ENCODE measurements around the gene METTL6.
"Not testable (repeated sequence)": the region's sequence is repeated elsewhere in the genome, so short reads cannot be mapped to it uniquely, and the experiment has no call there.

The METTL6 gene

DNA sequence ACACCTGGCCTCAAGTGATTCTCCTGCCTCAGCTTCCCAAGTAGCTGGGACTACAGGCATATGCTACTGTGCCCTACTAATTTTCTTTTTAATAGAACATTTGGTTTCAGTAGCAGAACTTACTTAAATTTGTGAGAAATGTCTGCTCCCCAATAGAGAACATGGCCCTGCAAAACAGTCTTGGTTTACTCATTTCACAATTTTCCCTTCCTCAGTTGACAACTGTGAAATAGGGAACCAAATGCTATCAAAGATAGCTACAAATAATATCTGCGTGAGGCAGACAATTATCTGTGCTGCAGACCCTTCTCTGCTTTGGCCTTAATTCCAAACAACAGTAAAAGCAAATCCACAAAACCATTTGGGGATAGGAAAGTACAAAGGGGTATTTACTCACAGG is 22.6 kb downstream of the METTL6 start:
- H3K9me3 Mint-ChIP-seq: no peaks in the 10 kb centered on the region
- H3K4me1 Mint-ChIP-seq: peaks cover 22% of the 10 kb centered on the region
- CTCF ChIA-PET: interaction anchor here (0.7 to 5.1 kb wide), 42 partner anchors 11 to 414 kb away, joined by 3 to 82 read pairs (median 4); no protein-coding TSS in a partner anchor
- H3K27me3 Mint-ChIP-seq: no peaks in the 10 kb centered on the region
- peaks cover 1% of the 10 kb centered on the region for H3K36me3 Mint-ChIP-seq
- DNase-seq: no peak
- no peak overlapping the region for H3K27ac Mint-ChIP-seq
- no peak overlapping the region for H3K4me3 Mint-ChIP-seq

DNA sequence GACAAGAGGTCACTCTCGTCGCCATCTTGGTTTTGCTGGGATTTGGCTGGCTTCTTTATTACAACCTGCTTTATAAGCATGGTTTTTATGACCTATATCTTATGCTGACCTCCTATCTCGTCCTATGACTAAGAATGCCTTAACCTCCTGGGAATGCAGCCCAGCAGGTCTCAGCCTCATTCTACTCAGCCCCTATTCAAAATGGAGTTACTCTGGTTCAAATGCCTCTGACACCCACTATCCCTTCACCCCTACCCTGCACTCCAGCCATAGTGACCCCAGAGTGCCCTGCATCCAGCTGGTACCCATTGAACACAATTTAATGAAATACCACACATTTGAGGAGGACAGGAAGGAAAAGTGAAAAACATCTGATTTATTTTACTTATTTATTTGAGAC is 23.4 kb downstream of the METTL6 start:
- Mint-ChIP-seq H3K4me1 (peaks cover 30% of the 10 kb centered on the region), H3K27me3 (no peaks in the 10 kb centered on the region), H3K4me3 (no peak overlapping the region), H3K9me3 (no peaks in the 10 kb centered on the region), H3K36me3 (no peaks in the 10 kb centered on the region), H3K27ac (no peak overlapping the region)
- no peak for DNase-seq
- CTCF ChIA-PET: interaction anchor here (0.9 to 5.1 kb wide), 6 partner anchors 16 to 295 kb away, joined by 3 to 82 read pairs (median 10); no protein-coding TSS in a partner anchor

DNA sequence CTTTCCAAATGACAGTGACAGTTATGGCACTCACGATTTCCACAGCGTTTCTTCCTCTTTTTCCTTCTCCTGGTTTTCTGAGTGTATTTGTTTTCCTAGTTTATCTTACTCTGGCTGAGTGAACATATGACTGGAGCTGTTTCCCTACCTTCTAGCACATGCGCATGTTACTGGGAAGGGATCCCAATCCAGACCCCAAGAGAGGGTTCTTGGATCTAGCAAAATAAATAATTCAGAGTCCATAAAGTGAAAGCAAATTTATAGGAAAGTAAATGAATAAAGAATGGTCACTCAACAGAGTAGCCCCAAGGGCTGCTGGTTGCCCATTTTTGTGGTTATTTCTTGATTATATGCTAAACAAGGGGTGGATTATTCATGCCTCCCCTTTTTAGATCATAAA is 23.8 kb downstream of the METTL6 start:
- CTCF ChIA-PET: interaction anchor here (1.1 to 5.1 kb wide), 6 partner anchors 24 to 295 kb away, joined by 3 to 82 read pairs (median 6); no protein-coding TSS in a partner anchor
- no peak overlapping the region for H3K27ac Mint-ChIP-seq
- H3K27me3 Mint-ChIP-seq: no peaks in the 10 kb centered on the region
- no peak for DNase-seq
- H3K36me3 Mint-ChIP-seq: no peaks in the 10 kb centered on the region
- peaks cover 30% of the 10 kb centered on the region for H3K4me1 Mint-ChIP-seq
- no peaks in the 10 kb centered on the region for H3K9me3 Mint-ChIP-seq
- no peak overlapping the region for H3K4me3 Mint-ChIP-seq

DNA sequence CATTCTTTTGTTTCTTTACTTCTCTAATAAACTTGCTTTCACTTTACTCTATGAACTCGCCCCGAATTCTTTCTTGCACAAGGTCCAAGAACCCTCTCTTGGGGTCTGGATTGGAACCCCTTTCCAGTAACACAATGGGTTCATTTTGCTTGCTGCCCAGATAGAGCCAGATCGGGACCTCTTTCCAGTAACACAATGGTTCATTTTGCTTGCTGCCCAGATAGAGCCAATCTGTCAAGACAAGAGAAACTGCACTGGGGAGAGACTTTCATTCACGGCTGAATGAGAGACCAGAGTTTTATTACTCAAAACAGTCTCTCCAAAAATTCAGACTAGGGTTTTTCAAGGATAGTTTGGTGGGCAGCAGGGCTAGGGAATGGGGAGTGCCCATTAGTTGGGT is 25.4 kb downstream of the METTL6 start:
- H3K4me3 Mint-ChIP-seq: no peak overlapping the region
- no peak for DNase-seq
- H3K4me1 Mint-ChIP-seq: peaks cover 34% of the 10 kb centered on the region
- H3K36me3 Mint-ChIP-seq: peaks cover 3% of the 10 kb centered on the region
- H3K9me3 Mint-ChIP-seq: peaks cover 4% of the 10 kb centered on the region
- no peak overlapping the region for H3K27ac Mint-ChIP-seq
- H3K27me3 Mint-ChIP-seq: peaks cover 2% of the 10 kb centered on the region
- CTCF ChIA-PET: interaction anchor here (1.2 to 4.2 kb wide), 3 partner anchors 22 to 293 kb away, joined by 3 to 82 read pairs (median 7); no protein-coding TSS in a partner anchor

DNA sequence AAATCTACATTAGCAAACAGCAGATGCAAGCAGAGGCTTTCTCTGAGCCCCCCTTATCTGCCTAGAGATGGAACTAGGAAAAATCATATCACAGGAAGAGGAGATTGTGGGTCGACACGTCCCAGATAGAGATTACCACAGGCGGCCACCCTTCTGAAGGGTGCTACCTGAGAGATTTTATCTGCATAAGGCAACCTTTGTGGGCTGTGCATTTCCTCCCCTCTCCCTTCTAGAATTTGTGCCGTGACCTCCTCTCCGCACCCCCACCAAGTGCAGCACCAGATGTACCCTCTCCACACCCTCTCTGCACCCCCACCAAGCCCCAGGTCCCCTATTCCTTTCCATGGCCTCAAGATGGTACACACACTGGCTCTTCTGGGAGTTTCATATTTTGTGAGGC is 27.4 kb downstream of the METTL6 start:
- DNase-seq: peak; percentile 42
- Mint-ChIP-seq H3K9me3 (peaks cover 4% of the 10 kb centered on the region), H3K36me3 (peaks cover 7% of the 10 kb centered on the region), H3K4me3 (no peak overlapping the region), H3K27ac (peak overlapping the region; percentile 7), H3K4me1 (peaks cover 34% of the 10 kb centered on the region), H3K27me3 (peaks cover 13% of the 10 kb centered on the region)
- CTCF ChIA-PET: interaction anchor here (1.0 kb wide), 1 partner anchor 132 kb away, joined by 5 read pairs; no protein-coding TSS in a partner anchor

DNA sequence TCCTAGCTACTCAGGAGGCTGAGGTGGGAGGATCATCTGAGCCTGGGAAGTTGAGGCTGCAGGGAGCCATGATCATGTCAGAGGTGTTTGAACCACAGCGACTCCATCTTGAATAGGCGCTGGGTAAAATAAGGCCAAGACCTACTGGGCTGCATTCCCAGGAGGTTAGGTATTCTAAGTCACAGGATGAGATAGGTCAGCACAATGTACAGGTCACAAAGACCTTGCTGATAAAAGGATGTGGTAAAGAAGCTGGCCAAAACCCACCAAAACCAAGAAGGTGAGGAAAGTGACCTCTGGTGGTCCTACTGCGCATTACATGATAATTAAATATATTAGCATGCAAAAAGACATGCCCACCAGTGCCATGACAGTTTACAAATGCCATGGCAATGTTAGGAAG is 28.6 kb downstream of the METTL6 start:
- H3K36me3 Mint-ChIP-seq, CTCF ChIA-PET, H3K9me3 Mint-ChIP-seq, DNase-seq, H3K4me3 Mint-ChIP-seq, H3K27ac Mint-ChIP-seq: not testable (repeated sequence)
- H3K27me3 Mint-ChIP-seq: peaks cover 13% of the 10 kb centered on the region
- peaks cover 34% of the 10 kb centered on the region for H3K4me1 Mint-ChIP-seq

DNA sequence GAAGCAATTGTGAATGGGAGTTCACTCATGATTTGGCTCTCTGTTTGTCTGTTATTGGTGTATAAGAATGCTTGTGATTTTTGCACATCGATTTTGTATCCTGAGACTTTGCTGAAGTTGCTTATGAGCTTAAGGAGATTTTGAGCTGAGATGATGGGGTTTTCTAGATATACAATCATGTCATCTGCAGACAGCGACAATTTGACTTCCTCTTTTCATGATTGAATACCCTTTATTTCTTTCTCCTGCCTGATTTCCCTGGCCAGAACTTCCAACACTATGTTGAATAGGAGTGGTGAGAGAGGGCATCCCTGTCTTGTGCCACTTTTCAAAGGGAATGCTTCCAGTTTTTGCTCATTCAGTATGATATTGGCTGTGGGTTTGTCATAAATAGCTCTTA is 34.1 kb downstream of the METTL6 start:
- H3K4me3 Mint-ChIP-seq, H3K27ac Mint-ChIP-seq, H3K36me3 Mint-ChIP-seq, H3K9me3 Mint-ChIP-seq, H3K4me1 Mint-ChIP-seq, DNase-seq, CTCF ChIA-PET: not testable (repeated sequence)
- peaks cover 13% of the 10 kb centered on the region for H3K27me3 Mint-ChIP-seq

DNA sequence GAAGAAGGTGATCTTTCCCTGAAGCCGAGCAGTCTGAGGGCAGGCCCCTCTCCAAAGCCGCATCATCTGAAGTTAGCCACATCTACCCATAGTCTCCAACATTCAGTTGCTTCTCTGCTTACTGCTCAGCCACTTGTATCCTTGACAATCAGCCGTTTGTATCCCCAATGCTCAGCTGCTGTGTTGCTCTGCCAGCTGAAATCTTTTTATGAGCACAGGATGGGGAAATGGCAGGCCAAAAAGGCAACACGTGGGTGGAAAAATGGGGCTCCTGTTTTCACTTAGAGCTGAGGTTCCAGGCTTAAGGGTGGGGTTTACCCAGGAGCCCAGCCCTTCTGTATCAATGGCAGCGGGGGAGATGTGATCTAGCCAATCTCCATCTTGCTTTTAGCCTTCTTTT is 36.3 kb downstream of the METTL6 start:
- no peak overlapping the region for H3K27ac Mint-ChIP-seq
- H3K9me3 Mint-ChIP-seq: no peaks in the 10 kb centered on the region
- H3K27me3 Mint-ChIP-seq: peaks cover 2% of the 10 kb centered on the region
- peaks cover 2% of the 10 kb centered on the region for H3K36me3 Mint-ChIP-seq
- peaks cover 11% of the 10 kb centered on the region for H3K4me1 Mint-ChIP-seq
- CTCF ChIA-PET: interaction anchor here (0.8 kb wide), 2 partner anchors 102 to 124 kb away, joined by 3 read pairs; no protein-coding TSS in a partner anchor
- H3K4me3 Mint-ChIP-seq: no peak overlapping the region
- no peak for DNase-seq

DNA sequence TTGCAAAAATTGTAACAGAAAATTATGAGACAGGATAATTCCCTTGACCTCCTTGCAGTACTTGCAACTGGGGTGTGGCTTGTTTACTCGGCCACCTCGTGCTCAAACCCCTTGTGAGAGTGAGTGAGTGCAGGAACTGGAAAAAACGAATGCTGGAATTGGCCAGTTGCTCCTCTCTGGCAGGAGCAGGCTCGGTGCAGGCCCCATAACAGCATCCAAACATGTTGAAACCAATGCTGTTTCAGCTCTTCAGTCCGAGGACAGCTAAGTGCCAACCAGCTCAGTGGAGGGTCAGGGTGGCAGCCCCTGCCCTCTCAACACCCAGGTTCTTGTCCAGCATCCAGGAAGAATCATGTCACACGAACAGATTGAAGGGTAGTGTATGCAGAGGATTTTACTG is 36.9 kb downstream of the METTL6 start:
- no peak overlapping the region for H3K4me3 Mint-ChIP-seq
- H3K9me3 Mint-ChIP-seq: no peaks in the 10 kb centered on the region
- DNase-seq: no peak
- H3K36me3 Mint-ChIP-seq: peaks cover 1% of the 10 kb centered on the region
- no peak overlapping the region for H3K27ac Mint-ChIP-seq
- H3K27me3 Mint-ChIP-seq: no peaks in the 10 kb centered on the region
- CTCF ChIA-PET: interaction anchor here (0.8 kb wide), 2 partner anchors 103 to 123 kb away, joined by 3 read pairs; no protein-coding TSS in a partner anchor
- peaks cover 11% of the 10 kb centered on the region for H3K4me1 Mint-ChIP-seq

DNA sequence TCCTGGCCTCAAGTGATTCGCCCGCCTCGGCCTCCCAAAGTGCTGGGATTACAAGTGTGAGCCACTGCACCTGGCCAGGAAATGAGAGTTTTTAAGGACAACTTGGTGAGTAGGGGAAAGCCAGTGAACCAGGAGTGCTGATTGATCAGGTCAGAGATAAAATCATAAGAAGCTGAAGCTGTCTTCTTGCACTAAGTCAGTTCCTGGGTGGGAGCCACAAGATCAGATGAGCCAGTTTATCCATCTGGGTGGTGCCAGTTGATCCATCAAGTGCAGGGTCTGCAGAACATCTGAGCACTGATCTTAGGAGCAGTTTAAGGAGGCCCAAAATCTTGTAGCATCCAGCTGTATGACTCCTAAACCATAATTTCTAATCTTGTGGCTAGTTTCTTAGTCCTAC is 39.0 kb downstream of the METTL6 start:
- CTCF ChIA-PET: interaction anchor here (1.7 to 2.0 kb wide), 2 partner anchors 16 to 120 kb away, joined by 8 to 12 read pairs; no protein-coding TSS in a partner anchor
- not testable (repeated sequence) for H3K27ac Mint-ChIP-seq, H3K27me3 Mint-ChIP-seq, H3K4me3 Mint-ChIP-seq, H3K36me3 Mint-ChIP-seq, H3K9me3 Mint-ChIP-seq, DNase-seq
- H3K4me1 Mint-ChIP-seq: peaks cover 11% of the 10 kb centered on the region

DNA sequence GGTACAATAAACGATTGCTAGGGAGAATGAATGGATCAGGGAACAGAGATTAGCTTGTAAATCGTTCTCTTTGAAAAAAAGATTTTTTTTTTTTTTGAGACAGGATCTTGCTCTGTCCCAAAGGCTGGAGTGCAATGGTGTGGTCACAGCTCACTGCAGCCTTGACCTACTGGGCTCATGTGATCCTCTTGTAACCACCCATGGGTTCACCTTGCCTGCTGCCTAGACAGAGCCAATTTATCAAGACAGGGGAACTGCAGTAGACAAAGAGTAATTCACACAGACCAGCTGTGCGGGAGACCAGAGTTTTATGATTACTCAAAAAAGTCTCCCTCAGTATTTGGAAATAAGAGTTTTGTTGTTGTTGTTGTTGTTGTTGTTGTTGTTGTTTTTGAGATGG is 39.6 kb downstream of the METTL6 start:
- H3K36me3 Mint-ChIP-seq: peaks cover 1% of the 10 kb centered on the region
- CTCF ChIA-PET: interaction anchor here (1.2 to 2.0 kb wide), 3 partner anchors 9 to 120 kb away, joined by 3 to 12 read pairs (median 8); no protein-coding TSS in a partner anchor
- H3K27me3 Mint-ChIP-seq: no peaks in the 10 kb centered on the region
- peaks cover 11% of the 10 kb centered on the region for H3K4me1 Mint-ChIP-seq
- H3K9me3 Mint-ChIP-seq: no peaks in the 10 kb centered on the region
- no peak overlapping the region for H3K4me3 Mint-ChIP-seq
- no peak overlapping the region for H3K27ac Mint-ChIP-seq
- DNase-seq: no peak

DNA sequence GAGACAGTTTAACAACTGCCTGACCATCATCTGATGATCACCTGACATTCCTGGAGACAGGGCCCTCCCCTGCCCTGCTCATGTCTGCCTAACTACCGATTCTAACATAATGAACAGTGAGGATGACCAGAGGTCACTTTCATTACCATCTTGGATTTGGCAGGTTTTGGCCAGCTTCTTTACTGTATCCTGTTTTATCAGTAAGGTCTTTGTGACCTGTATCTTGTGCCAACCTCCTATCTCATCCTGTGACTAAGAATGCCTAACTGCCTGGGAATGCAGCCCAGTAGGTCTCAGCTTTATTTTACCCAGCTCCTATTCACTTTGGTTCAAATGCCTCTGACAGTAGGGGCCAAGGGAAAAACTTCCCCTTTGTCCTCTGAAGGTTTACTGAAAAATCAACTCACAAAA is 40.2 kb downstream of the METTL6 start:
- no peaks in the 10 kb centered on the region for H3K9me3 Mint-ChIP-seq
- no peak overlapping the region for H3K27ac Mint-ChIP-seq
- H3K4me3 Mint-ChIP-seq: no peak overlapping the region
- H3K27me3 Mint-ChIP-seq: no peaks in the 10 kb centered on the region
- peaks cover 1% of the 10 kb centered on the region for H3K36me3 Mint-ChIP-seq
- CTCF ChIA-PET: interaction anchor here (1.0 to 4.2 kb wide), 5 partner anchors 9 to 131 kb away, joined by 3 to 27 read pairs (median 8); no protein-coding TSS in a partner anchor
- peaks cover 11% of the 10 kb centered on the region for H3K4me1 Mint-ChIP-seq
- no peak for DNase-seq

DNA sequence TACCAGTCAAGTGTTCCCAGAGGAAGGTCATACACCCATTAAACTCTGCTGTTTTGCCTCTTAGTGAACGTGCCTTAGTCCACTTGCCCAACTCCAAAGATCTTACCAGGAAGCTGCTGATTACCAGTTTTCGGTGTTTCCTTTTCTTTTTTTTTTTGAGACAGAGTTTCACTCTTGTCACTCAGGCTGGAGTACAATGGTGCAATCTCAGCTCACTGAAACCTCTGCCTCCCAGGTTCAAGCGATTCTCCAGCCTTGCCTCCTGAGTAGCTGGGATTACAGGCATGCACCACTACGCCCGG is 40.7 kb downstream of the METTL6 start:
- not testable (repeated sequence) for H3K27me3 Mint-ChIP-seq, H3K9me3 Mint-ChIP-seq, DNase-seq, H3K27ac Mint-ChIP-seq, H3K36me3 Mint-ChIP-seq, H3K4me3 Mint-ChIP-seq
- CTCF ChIA-PET: interaction anchor here (0.6 to 4.2 kb wide), 3 partner anchors 19 to 131 kb away, joined by 3 to 27 read pairs (median 4); no protein-coding TSS in a partner anchor
- peaks cover 11% of the 10 kb centered on the region for H3K4me1 Mint-ChIP-seq

DNA sequence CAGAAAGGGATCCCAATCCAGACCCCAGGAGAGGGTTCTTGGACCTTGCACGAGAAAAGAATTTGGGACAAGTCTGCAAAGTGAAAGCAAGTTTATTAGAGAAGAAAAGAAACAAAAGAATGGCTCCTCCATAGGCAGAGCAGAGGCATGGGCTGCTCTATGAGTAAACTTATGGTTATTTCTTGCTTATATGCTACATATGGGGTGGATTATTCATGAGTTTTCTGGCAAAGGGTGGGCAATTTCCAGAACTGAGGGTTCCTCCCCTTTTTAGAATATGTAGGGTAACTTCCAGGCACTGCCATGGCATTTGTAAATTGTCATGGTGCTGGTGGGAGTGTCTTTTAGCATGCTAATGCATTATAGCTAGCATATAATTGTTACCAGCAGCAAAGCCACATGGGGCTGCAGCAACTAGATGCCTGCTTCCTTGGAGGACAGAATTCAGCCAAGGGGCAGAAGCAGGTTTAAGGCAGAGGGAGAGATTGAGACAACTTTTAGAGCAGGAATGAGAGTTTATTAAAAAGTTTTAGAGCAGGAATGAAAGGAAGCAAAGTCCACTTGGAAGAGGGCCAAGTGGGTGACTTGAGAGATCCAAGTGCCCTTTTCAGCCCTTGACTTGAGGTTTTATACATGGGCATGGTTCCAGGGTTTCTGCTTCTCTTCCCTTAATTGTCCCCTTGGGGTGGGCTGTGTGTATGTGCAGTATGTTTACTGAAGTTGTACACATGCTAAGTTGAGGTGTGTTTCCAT is 41.3 kb downstream of the METTL6 start:
- Mint-ChIP-seq H3K36me3 (peaks cover 1% of the 10 kb centered on the region), H3K27ac (no peak overlapping the region), H3K4me3 (no peak overlapping the region), H3K9me3 (no peaks in the 10 kb centered on the region), H3K27me3 (no peaks in the 10 kb centered on the region), H3K4me1 (peaks cover 11% of the 10 kb centered on the region)
- CTCF ChIA-PET: interaction anchor here (0.6 to 4.2 kb wide), 4 partner anchors 19 to 130 kb away, joined by 3 to 27 read pairs (median 4); no protein-coding TSS in a partner anchor
- DNase-seq: no peak
